Measurements from ENCODE around the gene GFOD2. TPM values are rescaled to one million over a fixed set of nuclear protein-coding genes. Genes with fewer than 3 reads are reported as not detected.

The GFOD2 gene
- total and polyA plus RNA-seq, 2 of the 13 experiments (the other 11 are each of a cell fraction or from before 2014, with no cell fraction given), result 11.1 to 17.2 TPM

DNA sequence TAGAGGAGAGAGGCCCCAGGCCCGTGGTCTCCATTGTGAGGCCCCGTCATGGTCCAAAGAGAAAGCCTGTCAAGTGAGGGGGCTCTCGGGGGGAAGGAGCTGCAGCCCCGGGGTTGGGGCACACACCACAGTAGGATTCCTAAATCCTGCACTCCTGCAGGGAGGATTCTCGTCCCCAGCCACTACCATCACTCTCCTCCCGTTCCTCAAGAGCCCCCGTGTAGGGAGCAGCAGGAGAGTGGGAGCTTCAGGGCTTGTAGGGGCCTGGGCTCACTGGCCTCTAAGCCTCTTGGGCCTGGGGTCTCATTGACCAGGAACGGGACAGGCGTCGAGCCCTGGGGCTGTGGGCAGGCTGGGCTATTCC, 51.7 kb downstream of the GFOD2 start (continued):
- TF ChIP-seq TFDP1 (CRISPR knock-in tag; IDR thresholded peaks at IDR 0.05; ENCODE audit: borderline replicate concordance) (no peak), ZGPAT (CRISPR knock-in tag; IDR thresholded peaks at IDR 0.05) (no peak), BATF2 (CRISPR knock-in tag; IDR thresholded peaks at IDR 0.05) (no peak), ZNF703 (CRISPR knock-in tag; IDR thresholded peaks at IDR 0.05; ENCODE audit: borderline replicate concordance) (no peak), THAP7 (CRISPR knock-in tag; IDR thresholded peaks at IDR 0.05) (no peak), U2AF2 (IDR thresholded peaks at IDR 0.05; ENCODE audit: low read depth, low read length) (no peak), SETDB1 (CRISPR knock-in tag; IDR thresholded peaks at IDR 0.05; ENCODE audit: borderline replicate concordance) (no peak), ZBTB21 (CRISPR knock-in tag; IDR thresholded peaks at IDR 0.05) (no peak), ZNF468 (CRISPR knock-in tag; IDR thresholded peaks at IDR 0.05) (no peak), ZNF878 (CRISPR knock-in tag; IDR thresholded peaks at IDR 0.05) (no peak), SP1 (IDR thresholded peaks at IDR 0.05) (no peak), SP1 (CRISPR knock-in tag; IDR thresholded peaks at IDR 0.05) (no peak), NFE2L2 (IDR thresholded peaks at IDR 0.05; ENCODE audit: low read length) (no peak), ZNF282 (IDR thresholded peaks at IDR 0.05; ENCODE audit: partially characterized antibody) (no peak), ZNF547 (CRISPR knock-in tag; IDR thresholded peaks at IDR 0.05) (no peak), ATF4 (CRISPR knock-in tag; IDR thresholded peaks at IDR 0.05) (no peak), ZFP36 (IDR thresholded peaks at IDR 0.05; ENCODE audit: borderline replicate concordance, low read depth, low read length, partially characterized antibody) (no peak), ZBTB42 (CRISPR knock-in tag; IDR thresholded peaks at IDR 0.05) (no peak; the same call in 1 of the 2 replicates), ZNF446 (CRISPR knock-in tag; IDR thresholded peaks at IDR 0.05) (0 out of 2 replicates have a peak, but pooled peaks have one; percentile 19), GMEB2 (CRISPR knock-in tag; IDR thresholded peaks at IDR 0.05; ENCODE audit: low read depth) (no peak), ZNF335 (CRISPR knock-in tag; IDR thresholded peaks at IDR 0.05) (no peak), ZNF350 (CRISPR knock-in tag; IDR thresholded peaks at IDR 0.05; ENCODE audit: borderline replicate concordance, low read depth) (no peak), NFRKB (IDR thresholded peaks at IDR 0.05) (no peak), ATF1 (CRISPR knock-in tag; IDR thresholded peaks at IDR 0.05) (no peak)
- TF ChIP-seq, protein P1, sequence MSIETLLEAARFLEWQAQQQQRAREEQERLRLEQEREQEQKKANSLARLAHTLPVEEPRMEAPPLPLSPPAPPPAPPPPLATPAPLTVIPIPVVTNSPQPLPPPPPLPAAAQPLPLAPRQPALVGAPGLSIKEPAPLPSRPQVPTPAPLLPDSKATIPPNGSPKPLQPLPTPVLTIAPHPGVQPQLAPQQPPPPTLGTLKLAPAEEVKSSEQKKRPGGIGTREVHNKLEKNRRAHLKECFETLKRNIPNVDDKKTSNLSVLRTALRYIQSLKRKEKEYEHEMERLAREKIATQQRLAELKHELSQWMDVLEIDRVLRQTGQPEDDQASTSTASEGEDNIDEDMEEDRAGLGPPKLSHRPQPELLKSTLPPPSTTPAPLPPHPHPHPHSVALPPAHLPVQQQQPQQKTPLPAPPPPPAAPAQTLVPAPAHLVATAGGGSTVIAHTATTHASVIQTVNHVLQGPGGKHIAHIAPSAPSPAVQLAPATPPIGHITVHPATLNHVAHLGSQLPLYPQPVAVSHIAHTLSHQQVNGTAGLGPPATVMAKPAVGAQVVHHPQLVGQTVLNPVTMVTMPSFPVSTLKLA (IDR thresholded peaks at IDR 0.05), result no peak
